Activated CD8-positive, alpha-beta T cell treated with anti-CD3 and anti-CD28 coated beads for 36 hours (primary cell): ENCODE data around the gene LHX4. TPM values are rescaled to one million over a fixed set of nuclear protein-coding genes. Genes with fewer than 3 reads are reported as not detected.

Source experiments
- ATAC-seq: fragments of 200-7000 bp; cut with Tn5 transposase; one replicate; pipeline ENCODE4 v1.10.0; 2021; ENCODE audit warnings: mild to moderate bottlenecking, moderate library complexity
- CTCF ChIA-PET: fragments of 350-600 bp; sonication (Branson Sonifier 250); formaldehyde crosslinking; loops from one replicate; lab custom pipeline; 2021; ENCODE audit warnings: antibody characterized with exemption; lab: Charles Lee
- POLR2A ChIA-PET: fragments of 350-600 bp; sonication (Branson Sonifier 250); formaldehyde crosslinking; loops from one replicate; lab custom pipeline; 2021; ENCODE audit warnings: antibody characterized with exemption; lab: Charles Lee
- DNase-seq: peaks from one replicate; pipeline ENCODE4 v3.0.0-alpha.2; 2020
- H3K27ac Mint-ChIP-seq: one replicate; pipeline ENCODE4 v1.8.0; 2021; ENCODE audit warnings: mild to moderate bottlenecking, mixed read lengths
- H3K27me3 Mint-ChIP-seq: one replicate; pipeline ENCODE4 v1.8.0; 2021; ENCODE audit warnings: mixed read lengths
- H3K36me3 Mint-ChIP-seq: one replicate; pipeline ENCODE4 v1.8.0; 2021; ENCODE audit warnings: low read depth, mixed read lengths
- H3K4me1 Mint-ChIP-seq: one replicate; pipeline ENCODE4 v1.8.0; 2021; ENCODE audit warnings: low read depth, mixed read lengths
- H3K4me3 Mint-ChIP-seq: one replicate; pipeline ENCODE4 v1.8.0; 2021; ENCODE audit warnings: mild to moderate bottlenecking, moderate library complexity, mixed read lengths
- H3K9me3 Mint-ChIP-seq: one replicate; pipeline ENCODE4 v1.8.0; 2021; ENCODE audit warnings: mixed read lengths
- CTCF ChIP-seq: fragments of 200-600 bp; IDR thresholded peaks from one replicate; pipeline ENCODE4 v1.8.0; 2022; ENCODE audit warnings: antibody characterized with exemption, mild to moderate bottlenecking
- intact Hi-C: fragments of 100-400 bp; cut with micrococcal nuclease; formaldehyde crosslinking; loops from one replicate; pipeline ENCODE4 v1.10.0; 2022
- total RNA-seq, 2 experiments: library from RNA; stranded (reverse); gene quantifications; one replicate each; pipeline ENCODE4 v1.2.3, GENCODE V29; 2021

Gene LHX4
- total RNA-seq, 2 experiments from 2014 or later, result not detected

- Mint-ChIP-seq H3K27ac (no peak overlapping the region), H3K4me1 (no peaks in the 10 kb centered on the region), H3K27me3 (no peaks in the 10 kb centered on the region), H3K9me3 (no peaks in the 10 kb centered on the region), H3K36me3 (peaks cover 23% of the 10 kb centered on the region), H3K4me3 (no peak overlapping the region)
- no peak for TF ChIP-seq CTCF
- CTCF ChIA-PET, result interaction anchor here (1.0 to 1.5 kb wide), 2 partner anchors 21 to 30 kb away, joined by 3 read pairs; no protein-coding TSS in a partner anchor
- DNase-seq, result no peak
- ATAC-seq, result no peak
- POLR2A ChIA-PET, result no interaction called here
- intact Hi-C loops, result no loop called here
Observed at GRCh38 chr1:180282401-180283044, 52.5 kb downstream of the LHX4 start.

GRCh38 chr1:180283098-180283497, 53.0 kb downstream of the LHX4 start:
- POLR2A ChIA-PET, result no interaction called here
- CTCF ChIA-PET, result interaction anchor here (1.0 to 1.5 kb wide), 2 partner anchors 22 to 30 kb away, joined by 3 read pairs; no protein-coding TSS in a partner anchor
- no peak overlapping the region for H3K27ac Mint-ChIP-seq
- H3K27me3 Mint-ChIP-seq, result no peaks in the 10 kb centered on the region
- no peaks in the 10 kb centered on the region for H3K9me3 Mint-ChIP-seq
- no peak overlapping the region for H3K4me3 Mint-ChIP-seq
- TF ChIP-seq CTCF, result no peak
- ATAC-seq (no peak), DNase-seq (no peak)
- peaks cover 23% of the 10 kb centered on the region for H3K36me3 Mint-ChIP-seq
- intact Hi-C loops, result no loop called here
- H3K4me1 Mint-ChIP-seq, result no peaks in the 10 kb centered on the region

- peaks cover 21% of the 10 kb centered on the region for H3K4me1 Mint-ChIP-seq
- intact Hi-C loops, result no loop called here
- DNase-seq, result no peak
- no peak overlapping the region for H3K27ac Mint-ChIP-seq
- TF ChIP-seq CTCF, result no peak
- H3K36me3 Mint-ChIP-seq, result peaks cover 10% of the 10 kb centered on the region
- ChIA-PET CTCF (interaction anchor here (0.8 kb wide), 1 partner anchor 9 kb away, joined by 3 read pairs; no protein-coding TSS in a partner anchor), POLR2A (no interaction called here)
- no peak overlapping the region for H3K4me3 Mint-ChIP-seq
- H3K27me3 Mint-ChIP-seq, result no peaks in the 10 kb centered on the region
- ATAC-seq, result no peak
- H3K9me3 Mint-ChIP-seq, result no peaks in the 10 kb centered on the region
Observed at GRCh38 chr1:180286417-180286816, 56.4 kb downstream of the LHX4 start.

GRCh38 chr1:180287988-180288705, 58.1 kb downstream of the LHX4 start:
- CTCF ChIA-PET, result no interaction called here
- ATAC-seq, result no peak
- H3K27ac Mint-ChIP-seq, result no peak overlapping the region

More at GRCh38 chr1:180287988-180288705, 58.1 kb downstream of the LHX4 start:
- Mint-ChIP-seq H3K27me3 (no peaks in the 10 kb centered on the region), H3K36me3 (peaks cover 21% of the 10 kb centered on the region), H3K4me1 (peaks cover 26% of the 10 kb centered on the region), H3K9me3 (no peaks in the 10 kb centered on the region), H3K4me3 (no peak overlapping the region)
- POLR2A ChIA-PET, result interaction anchor here (0.6 kb wide), 1 partner anchor 208 kb away, joined by 5 read pairs; no protein-coding TSS in a partner anchor
- no peak for DNase-seq
- no peak for TF ChIP-seq CTCF
- intact Hi-C loops, result no loop called here
